ENCODE data around the gene KIF26B.

The KIF26B gene

DNA sequence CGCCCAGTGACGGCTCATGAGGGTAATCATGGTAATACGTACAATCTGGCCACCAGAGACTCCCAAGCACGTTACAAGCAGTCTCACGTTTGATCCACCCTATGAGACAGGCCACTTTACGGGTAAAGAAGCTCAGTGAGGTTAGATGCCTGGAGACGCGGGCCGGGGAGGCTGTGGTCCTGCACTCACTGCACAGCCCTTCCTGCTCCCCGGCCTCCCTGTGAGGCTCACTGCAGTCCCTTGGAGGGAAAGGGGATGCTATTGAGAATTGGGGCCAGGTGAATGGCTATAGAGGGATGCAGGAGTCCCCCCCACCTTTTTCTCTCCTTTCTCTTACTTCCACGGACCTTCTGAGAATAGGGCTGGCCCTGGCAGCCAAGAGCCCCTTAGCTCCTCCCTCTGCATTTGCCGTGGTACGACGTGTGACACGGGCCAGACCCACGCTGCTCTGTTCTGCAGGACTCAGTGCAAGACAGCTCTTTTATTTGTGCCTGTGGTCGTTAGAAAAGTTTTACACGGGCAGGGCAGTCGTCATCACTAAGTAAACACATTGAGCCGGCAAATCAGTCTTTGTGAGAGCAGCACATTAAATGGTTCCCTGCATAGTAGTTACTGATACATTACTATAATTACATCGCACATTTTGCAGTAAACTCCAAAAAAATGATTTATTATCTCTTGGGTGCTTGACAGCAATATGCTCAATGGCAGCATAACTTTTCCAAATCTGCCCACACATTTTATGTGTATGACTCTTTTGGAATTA lies 18.8 kb downstream of the KIF26B start:
- no peak for ATAC-seq
- Mint-ChIP-seq H3K27ac (no peak overlapping the region), H3K36me3 (no peaks in the 10 kb centered on the region), H3K27me3 (peaks cover 43% of the 10 kb centered on the region), H3K4me1 (no peaks in the 10 kb centered on the region), H3K9me3 (peaks cover 4% of the 10 kb centered on the region), H3K4me3 (no peak overlapping the region)

DNA sequence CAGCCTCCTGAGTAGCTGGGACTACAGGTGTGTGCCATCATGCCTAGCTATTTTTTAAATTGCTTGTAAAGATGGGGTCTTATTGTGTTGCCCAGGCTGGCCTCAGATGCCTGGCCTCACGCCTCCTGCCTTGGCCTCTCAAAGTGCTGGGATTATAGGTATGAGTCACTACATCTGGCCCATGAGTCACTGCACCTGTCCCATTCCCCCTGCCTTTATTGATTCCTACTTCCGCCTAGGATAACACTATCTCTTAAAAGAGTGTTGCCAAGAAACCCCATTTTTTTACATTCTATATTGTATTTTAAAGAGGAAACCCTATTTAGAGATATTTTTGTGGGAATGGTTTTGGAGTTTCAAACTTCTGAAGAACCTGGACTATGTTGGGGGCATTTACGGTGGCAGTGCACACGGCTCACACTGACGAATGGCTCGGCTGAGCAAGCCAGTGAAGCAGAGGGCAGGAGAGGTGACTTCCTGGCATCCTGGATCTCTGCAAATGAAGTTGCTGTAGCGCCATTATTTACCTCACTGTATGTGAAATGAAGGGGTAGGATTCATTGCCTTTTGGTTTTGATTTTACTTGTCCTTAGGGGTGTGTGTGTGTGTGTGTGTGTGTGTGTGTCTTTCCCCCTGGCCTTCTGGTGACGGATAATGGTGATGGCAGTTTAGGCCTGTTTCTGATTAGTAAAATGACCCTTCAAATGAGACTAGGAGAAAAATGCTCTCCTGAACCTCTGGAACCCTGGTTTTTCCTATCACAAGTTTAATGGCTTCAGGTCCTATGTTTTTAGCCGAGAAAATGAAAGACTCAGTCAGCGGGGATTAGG lies 22.5 kb downstream of the KIF26B start:
- Mint-ChIP-seq H3K4me1 (no peaks in the 10 kb centered on the region), H3K27ac (no peak overlapping the region), H3K4me3 (no peak overlapping the region), H3K27me3 (peaks cover 33% of the 10 kb centered on the region), H3K9me3 (peaks cover under 1% of the 10 kb centered on the region), H3K36me3 (no peaks in the 10 kb centered on the region)
- no peak for ATAC-seq

DNA sequence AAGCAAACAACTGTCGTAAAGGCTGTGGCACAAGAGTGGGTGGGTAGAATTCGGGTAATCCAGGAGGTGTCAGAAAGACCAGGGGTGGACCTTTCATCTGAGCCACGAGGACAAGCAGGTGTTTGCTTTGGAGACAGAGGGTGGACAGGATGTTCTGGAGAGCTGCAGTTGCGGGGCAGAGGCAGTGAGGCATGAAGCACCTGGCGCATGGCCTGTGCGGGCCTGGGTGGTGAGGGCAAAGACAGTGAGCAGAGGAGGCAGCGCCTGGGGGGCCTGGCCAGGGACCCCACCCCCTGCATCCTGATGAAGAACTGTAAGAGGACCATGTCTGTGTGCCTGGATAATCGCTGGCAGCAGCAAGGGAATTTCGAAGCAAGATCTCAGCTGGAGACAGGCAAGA lies 24.9 kb downstream of the KIF26B start:
- no peaks in the 10 kb centered on the region for H3K36me3 Mint-ChIP-seq
- H3K4me3 Mint-ChIP-seq, result no peak overlapping the region
- H3K27ac Mint-ChIP-seq, result no peak overlapping the region
- H3K27me3 Mint-ChIP-seq, result peaks cover 29% of the 10 kb centered on the region
- H3K9me3 Mint-ChIP-seq, result no peaks in the 10 kb centered on the region
- ATAC-seq, result no peak
- H3K4me1 Mint-ChIP-seq, result no peaks in the 10 kb centered on the region

DNA sequence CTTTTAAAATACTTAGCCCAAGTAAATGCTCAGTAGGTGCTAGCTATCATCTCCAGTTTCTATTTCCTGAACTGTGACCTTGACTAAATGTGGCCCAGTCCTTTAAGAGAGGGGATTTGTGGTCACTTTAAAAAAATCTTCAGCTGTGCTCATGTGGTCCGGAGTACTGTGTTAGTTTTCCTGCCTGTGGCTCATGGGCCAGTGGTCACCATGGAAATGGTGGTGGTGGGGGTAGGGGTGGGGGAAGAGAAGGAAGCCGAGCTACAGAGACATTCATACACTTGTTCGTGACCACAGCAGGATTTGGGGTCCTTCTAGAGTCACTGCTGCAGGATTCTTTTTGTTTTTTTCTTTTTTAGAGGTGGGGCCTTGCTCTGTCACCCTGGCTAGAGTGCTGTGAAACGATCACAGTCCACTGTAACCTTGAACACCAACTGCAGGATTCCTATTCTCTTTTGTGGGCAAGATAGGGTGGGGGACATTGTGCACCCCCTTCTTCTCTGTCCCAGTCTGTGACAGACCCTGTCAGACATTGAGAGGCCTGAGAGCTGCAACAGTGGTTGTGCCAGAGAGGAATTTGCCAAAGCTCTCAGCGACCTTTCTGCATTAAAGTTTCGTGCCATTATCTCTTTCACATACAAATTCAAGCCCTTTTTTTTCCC lies 25.8 kb downstream of the KIF26B start:
- no peak for ATAC-seq
- no peak overlapping the region for H3K4me3 Mint-ChIP-seq

DNA sequence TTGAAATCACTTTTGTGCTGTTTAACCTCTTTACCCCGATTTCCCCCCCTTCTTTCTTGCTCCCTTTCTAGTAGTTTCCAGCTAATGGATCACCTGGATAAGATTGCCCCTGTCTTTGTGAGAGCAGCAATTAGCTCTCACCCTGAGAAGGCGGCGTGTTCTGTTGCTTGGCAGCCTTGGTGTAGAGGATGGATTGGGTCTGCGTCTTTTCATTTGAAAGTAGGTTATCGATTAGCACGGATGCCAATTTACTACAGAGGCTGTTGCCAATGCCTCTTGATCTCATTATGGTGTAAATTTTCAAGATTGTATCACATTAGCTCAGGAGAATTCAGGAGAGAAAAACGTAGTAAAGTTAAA lies 26.4 kb downstream of the KIF26B start:
- ATAC-seq, result no peak

More for the DNA sequence above, 25.8 kb downstream of the KIF26B start:
- Mint-ChIP-seq H3K9me3 (no peaks in the 10 kb centered on the region), H3K36me3 (no peaks in the 10 kb centered on the region), H3K27me3 (peaks cover 24% of the 10 kb centered on the region), H3K27ac (no peak overlapping the region), H3K4me1 (no peaks in the 10 kb centered on the region)

DNA sequence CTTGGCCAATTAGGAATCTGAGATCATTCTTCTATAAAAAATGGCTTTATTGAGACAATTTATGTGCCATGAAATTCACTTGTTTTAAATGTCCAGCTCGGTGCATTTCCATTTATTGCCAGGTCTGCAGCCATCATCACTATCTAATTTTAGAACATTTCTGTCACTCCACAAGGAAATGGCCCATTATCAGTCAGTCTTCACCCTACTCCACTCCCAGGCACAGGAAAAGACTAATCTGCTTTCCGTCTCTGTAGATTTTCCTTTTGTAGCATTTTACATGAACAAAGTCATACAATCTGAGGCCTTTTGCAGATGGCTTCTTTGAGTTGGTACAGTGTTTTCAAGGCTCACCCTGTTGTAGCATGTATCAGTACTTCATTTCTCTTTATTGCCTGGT lies 27.2 kb downstream of the KIF26B start:
- Mint-ChIP-seq H3K4me1 (no peaks in the 10 kb centered on the region), H3K4me3 (no peak overlapping the region), H3K27ac (no peak overlapping the region), H3K27me3 (peaks cover 24% of the 10 kb centered on the region), H3K9me3 (no peaks in the 10 kb centered on the region), H3K36me3 (no peaks in the 10 kb centered on the region)
- ATAC-seq, result no peak

More for the DNA sequence above, 26.4 kb downstream of the KIF26B start:
- Mint-ChIP-seq H3K9me3 (no peaks in the 10 kb centered on the region), H3K27me3 (peaks cover 24% of the 10 kb centered on the region), H3K4me1 (no peaks in the 10 kb centered on the region), H3K36me3 (no peaks in the 10 kb centered on the region), H3K27ac (no peak overlapping the region), H3K4me3 (no peak overlapping the region)

DNA sequence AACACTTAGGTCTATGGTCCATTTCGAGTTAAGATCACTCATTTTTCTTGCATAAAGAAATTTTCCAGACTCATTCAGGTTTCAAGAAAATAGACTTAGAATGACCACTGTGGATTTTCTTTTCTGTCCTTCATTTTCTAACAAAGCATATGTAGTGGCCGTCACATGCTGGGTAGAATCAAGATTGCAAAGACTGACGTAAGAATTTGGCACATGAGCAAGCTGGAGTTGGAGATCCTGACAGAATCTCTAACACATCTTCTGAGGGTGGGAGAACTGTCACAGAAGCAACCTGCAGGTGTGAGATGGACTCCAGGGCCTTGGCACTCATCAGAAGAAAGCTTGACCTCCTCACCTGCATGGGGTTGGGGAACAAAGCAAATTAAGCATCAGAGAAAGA lies 28.6 kb downstream of the KIF26B start:
- ATAC-seq, result no peak
- H3K36me3 Mint-ChIP-seq, result no peaks in the 10 kb centered on the region
- no peak overlapping the region for H3K4me3 Mint-ChIP-seq
- H3K27me3 Mint-ChIP-seq, result peaks cover 21% of the 10 kb centered on the region
- H3K4me1 Mint-ChIP-seq, result no peaks in the 10 kb centered on the region
- no peak overlapping the region for H3K27ac Mint-ChIP-seq
- no peaks in the 10 kb centered on the region for H3K9me3 Mint-ChIP-seq

DNA sequence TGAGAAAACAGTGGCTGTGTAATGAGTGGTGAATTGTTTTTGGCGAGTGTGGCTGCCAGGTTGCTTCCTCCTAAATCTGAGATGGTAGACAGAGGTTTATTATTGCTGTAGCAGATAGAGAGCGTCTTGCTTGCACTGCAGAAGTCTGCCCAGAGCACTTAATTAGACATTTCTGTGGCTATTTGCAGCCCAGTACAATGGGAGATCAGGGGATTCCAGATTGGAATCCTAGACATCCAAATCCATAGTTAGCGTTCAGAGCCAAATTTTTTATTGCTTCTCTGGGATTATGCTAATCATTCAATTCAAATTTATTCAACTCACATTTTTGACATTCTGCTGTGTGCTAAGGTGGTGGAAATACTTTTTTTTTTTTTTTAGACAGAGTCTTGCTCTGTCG lies 30.0 kb downstream of the KIF26B start:
- Mint-ChIP-seq H3K9me3 (peaks cover 6% of the 10 kb centered on the region), H3K4me1 (no peaks in the 10 kb centered on the region), H3K4me3 (no peak overlapping the region), H3K36me3 (no peaks in the 10 kb centered on the region), H3K27ac (no peak overlapping the region), H3K27me3 (peaks cover 13% of the 10 kb centered on the region)
- ATAC-seq, result no peak

DNA sequence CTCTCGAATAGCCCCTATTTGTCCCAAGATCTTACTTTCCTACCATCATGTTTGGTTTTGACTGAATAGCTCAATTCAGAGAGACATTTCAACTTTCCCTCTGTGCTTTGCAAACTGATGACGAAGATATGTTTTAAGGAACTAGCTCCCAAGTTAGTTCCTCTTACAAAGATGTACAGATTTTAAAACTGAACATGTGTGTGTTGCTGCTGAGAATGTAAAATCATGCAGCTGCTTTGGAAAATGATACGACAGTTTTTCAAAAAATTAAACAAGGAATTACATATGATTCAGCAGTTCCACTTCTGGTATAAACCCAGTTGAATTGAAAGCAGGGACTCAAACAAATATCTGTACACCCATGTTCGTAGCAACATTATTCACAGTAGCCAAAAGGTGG lies 33.6 kb downstream of the KIF26B start:
- Mint-ChIP-seq H3K4me3 (no peak overlapping the region), H3K27ac (no peak overlapping the region), H3K36me3 (no peaks in the 10 kb centered on the region), H3K9me3 (peaks cover 6% of the 10 kb centered on the region), H3K27me3 (peaks cover 9% of the 10 kb centered on the region), H3K4me1 (no peaks in the 10 kb centered on the region)
- no peak for ATAC-seq

DNA sequence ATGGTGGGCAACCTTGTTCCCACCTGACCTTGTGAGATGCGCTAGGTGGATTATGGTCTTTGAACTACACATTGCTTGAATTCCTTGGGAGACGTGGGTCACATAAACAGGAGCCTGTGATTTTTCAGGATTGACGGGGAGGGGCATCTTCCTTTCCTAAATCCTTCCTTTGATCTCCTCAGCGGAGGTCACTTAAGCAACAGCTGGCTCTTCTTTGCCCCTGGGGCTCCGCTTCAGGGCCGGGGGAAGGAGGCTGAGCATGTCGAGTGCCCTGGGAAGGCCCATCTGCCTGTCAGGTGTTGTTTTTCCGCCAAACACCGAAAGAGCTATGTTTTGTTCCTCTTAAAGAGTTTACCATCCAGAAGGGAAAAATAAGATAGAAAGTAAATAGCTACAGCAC lies 40.6 kb downstream of the KIF26B start:
- Mint-ChIP-seq H3K27me3 (peaks cover 50% of the 10 kb centered on the region), H3K4me1 (peaks cover 7% of the 10 kb centered on the region), H3K9me3 (no peaks in the 10 kb centered on the region), H3K36me3 (no peaks in the 10 kb centered on the region), H3K27ac (no peak overlapping the region), H3K4me3 (no peak overlapping the region)
- ATAC-seq, result no peak

DNA sequence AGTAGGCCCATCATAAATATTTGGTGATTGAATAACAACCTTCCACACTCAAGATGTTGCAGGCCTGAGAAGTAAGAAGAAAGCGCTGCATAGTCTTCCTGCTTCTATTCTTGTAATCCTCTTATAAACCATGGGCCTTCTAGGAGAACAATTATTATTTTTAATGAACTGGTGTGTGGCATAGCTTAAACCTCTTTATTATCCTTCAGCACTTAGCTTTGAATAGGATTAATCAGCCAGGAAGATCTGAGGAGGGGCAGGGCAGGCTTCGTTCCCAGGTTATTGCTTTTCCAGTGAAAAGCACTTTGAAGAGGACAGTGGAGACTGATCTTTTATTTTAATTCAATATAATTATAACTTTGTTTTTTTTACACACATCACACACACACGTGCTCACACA lies 42.3 kb downstream of the KIF26B start:
- Mint-ChIP-seq H3K9me3 (no peaks in the 10 kb centered on the region), H3K36me3 (no peaks in the 10 kb centered on the region), H3K27me3 (peaks cover 61% of the 10 kb centered on the region), H3K4me3 (no peak overlapping the region), H3K4me1 (peaks cover 7% of the 10 kb centered on the region), H3K27ac (no peak overlapping the region)
- no peak for ATAC-seq

DNA sequence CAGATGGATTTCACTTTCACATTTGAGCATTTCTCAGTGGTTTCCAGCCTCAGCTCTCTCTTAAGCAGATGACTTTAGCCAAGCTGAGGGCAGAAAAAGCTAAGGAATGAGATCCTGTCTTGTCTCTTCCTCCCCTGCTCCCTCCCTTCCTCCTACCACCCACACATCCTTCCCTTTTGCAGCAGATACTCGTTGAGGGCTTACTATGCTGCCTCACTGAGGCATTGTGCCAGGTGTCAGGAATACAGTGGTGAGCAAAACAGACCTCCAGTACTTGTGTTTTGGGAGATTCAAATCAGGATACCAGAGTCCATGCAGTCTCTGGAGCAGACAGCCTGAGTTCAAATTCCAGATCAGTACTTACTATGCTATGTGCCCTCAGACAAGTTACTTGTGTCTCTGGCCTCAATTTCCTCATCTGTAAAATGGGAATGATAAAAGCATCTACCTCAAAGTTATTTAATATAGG lies 43.2 kb downstream of the KIF26B start:
- no peaks in the 10 kb centered on the region for H3K36me3 Mint-ChIP-seq
- no peak for ATAC-seq
- no peak overlapping the region for H3K27ac Mint-ChIP-seq
- peaks cover 7% of the 10 kb centered on the region for H3K4me1 Mint-ChIP-seq
- no peak overlapping the region for H3K4me3 Mint-ChIP-seq
- no peaks in the 10 kb centered on the region for H3K9me3 Mint-ChIP-seq
- peaks cover 61% of the 10 kb centered on the region for H3K27me3 Mint-ChIP-seq

DNA sequence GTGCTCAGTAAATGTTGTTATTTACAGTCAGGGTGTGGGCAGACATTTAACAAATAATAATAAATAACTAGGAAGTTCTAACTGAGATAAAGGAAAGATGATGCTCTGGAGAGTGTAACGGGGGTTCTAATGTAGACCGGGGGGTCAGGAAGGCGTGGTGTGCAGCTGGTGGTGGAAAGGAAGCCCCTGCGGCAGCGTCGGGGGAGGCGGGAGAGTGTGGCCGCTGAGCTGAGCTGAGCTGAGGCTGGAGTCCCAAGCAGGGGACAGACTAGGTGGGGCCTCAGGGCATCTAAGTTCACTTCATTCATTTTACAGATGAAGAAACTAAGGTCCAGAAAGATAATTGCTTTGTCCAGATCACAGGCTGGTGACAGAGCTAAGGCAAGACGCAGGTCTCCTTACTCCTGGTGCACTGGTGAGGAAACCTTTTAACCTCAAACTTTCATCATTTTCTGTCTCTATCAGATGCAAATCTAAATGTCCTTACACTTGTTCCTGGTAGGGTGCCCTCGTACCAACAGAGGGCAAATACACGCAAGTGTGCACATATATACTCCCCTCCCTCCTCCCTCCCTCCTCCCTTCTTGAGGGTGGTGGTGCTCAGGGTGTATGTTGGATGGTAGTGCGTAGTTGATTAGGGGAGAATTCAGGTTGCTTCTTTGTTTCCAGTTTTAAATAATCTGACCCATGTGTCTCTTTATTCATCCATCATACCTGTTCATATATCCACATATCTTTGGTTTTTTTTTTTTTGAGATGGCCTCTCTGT lies 44.1 kb downstream of the KIF26B start:
- Mint-ChIP-seq H3K36me3 (no peaks in the 10 kb centered on the region), H3K27me3 (peaks cover 61% of the 10 kb centered on the region), H3K4me1 (peaks cover 7% of the 10 kb centered on the region), H3K4me3 (no peak overlapping the region), H3K27ac (no peak overlapping the region), H3K9me3 (no peaks in the 10 kb centered on the region)
- ATAC-seq, result no peak

DNA sequence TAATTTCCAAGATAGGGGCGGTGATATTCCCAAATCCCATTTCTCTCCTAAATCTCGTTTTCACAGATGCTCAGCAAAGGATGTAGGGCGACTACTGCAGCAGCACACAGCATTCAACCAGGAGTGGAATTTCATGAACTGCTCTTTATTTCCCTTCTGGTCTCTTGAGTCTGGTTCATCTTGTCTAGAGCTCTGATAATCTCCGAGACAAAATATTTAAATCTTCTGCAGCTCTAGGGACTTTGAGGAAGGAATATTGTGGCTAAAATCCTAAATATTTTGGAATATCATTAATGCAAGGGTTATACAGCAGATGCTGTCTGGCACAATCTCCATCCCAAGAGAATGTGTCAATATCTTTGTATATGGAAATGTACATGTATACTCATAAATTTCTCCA lies 45.4 kb downstream of the KIF26B start:
- H3K27ac Mint-ChIP-seq, result no peak overlapping the region
- no peaks in the 10 kb centered on the region for H3K9me3 Mint-ChIP-seq
- H3K36me3 Mint-ChIP-seq, result no peaks in the 10 kb centered on the region
- H3K4me1 Mint-ChIP-seq, result peaks cover 7% of the 10 kb centered on the region
- peaks cover 57% of the 10 kb centered on the region for H3K27me3 Mint-ChIP-seq
- H3K4me3 Mint-ChIP-seq, result no peak overlapping the region
- ATAC-seq, result no peak

DNA sequence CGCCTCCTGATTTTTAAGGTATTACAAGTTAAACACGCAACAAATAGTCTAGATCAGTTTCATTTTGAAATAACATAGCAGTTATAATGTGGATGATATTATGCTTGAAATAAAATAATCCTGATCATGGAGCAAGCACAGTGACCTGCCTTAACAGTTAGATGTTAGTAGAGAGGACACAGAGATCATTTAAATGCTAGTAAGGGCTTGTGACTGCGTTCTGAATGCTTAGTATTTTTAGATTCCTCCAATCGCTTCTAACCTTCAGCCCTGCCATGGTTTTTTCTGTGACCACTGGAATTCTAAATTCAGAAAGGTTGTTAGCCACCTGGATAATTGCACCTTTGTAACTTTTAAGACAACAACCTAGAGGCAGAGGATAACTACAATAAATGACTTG lies 46.4 kb downstream of the KIF26B start:
- Mint-ChIP-seq H3K9me3 (no peaks in the 10 kb centered on the region), H3K4me1 (peaks cover 7% of the 10 kb centered on the region), H3K4me3 (no peak overlapping the region), H3K27me3 (peaks cover 47% of the 10 kb centered on the region), H3K36me3 (no peaks in the 10 kb centered on the region), H3K27ac (no peak overlapping the region)
- ATAC-seq, result no peak

Data from stimulated activated memory B cell treated with anti-CD40 and anti-IgM and Interleukin-4, amounts not matched to agents 10 μg/mL and 1 μg/mL and 100 μg/mL, for 72 hours (primary cell).